HEK293 (cell line): ENCODE results near the gene PYCARD.

ENCODE experiments used
- ELK4 ChIP-seq: IDR thresholded peaks from 2 replicates; pipeline ENCODE4 v1.6.1; 2011; ENCODE audit warnings: mild to moderate bottlenecking, low read depth, low read length, borderline replicate concordance
- GLIS2 ChIP-seq: fragments of 450-650 bp; formaldehyde crosslinking; IDR thresholded peaks from 2 replicates; pipeline ENCODE4 v1.5.1; 2016; ENCODE audit warnings: missing biosample characterization, missing genetic modification characterization
- IKZF3 ChIP-seq: fragments of 450-650 bp; IDR thresholded peaks from 2 replicates; pipeline ENCODE4 v1.5.0; 2018; ENCODE audit warnings: missing biosample characterization, mild to moderate bottlenecking, missing genetic modification characterization, moderate library complexity
- KLF1 ChIP-seq: fragments of 450-650 bp; formaldehyde crosslinking; IDR thresholded peaks from 2 replicates; pipeline ENCODE4 v1.5.1; 2016; ENCODE audit warnings: missing biosample characterization, missing genetic modification characterization
- PBX3 ChIP-seq: sonication (generic); formaldehyde crosslinking; IDR thresholded peaks from 2 replicates; pipeline ENCODE4 v1.8.1; 2022; ENCODE audit warnings: mild to moderate bottlenecking, moderate library complexity, missing genetic modification reagents
- PRDM10 ChIP-seq: fragments of 450-650 bp; formaldehyde crosslinking; IDR thresholded peaks from 2 replicates; pipeline ENCODE4 v1.5.1; 2016; ENCODE audit warnings: missing biosample characterization, missing genetic modification characterization
- REPIN1 ChIP-seq: fragments of 450-650 bp; formaldehyde crosslinking; IDR thresholded peaks from 2 replicates; pipeline ENCODE4 v1.5.1; 2017; ENCODE audit warnings: missing biosample characterization, missing genetic modification characterization, low read depth
- TSHZ1 ChIP-seq: fragments of 450-650 bp; formaldehyde crosslinking; IDR thresholded peaks from 2 replicates; pipeline ENCODE4 v1.5.1; 2016; ENCODE audit warnings: missing biosample characterization, missing genetic modification characterization, borderline replicate concordance
- ZBTB26 ChIP-seq: fragments of 450-650 bp; formaldehyde crosslinking; optimal IDR thresholded peaks from 2 replicates; pipeline ENCODE3; 2016; ENCODE audit warnings: missing biosample characterization, mild to moderate bottlenecking, missing genetic modification characterization
- ZBTB49 ChIP-seq: fragments of 450-650 bp; formaldehyde crosslinking; IDR thresholded peaks from 2 replicates; pipeline ENCODE4 v1.5.1; 2016; ENCODE audit warnings: missing biosample characterization, missing genetic modification characterization, low read depth
- ZFP3 ChIP-seq: fragments of 450-650 bp; formaldehyde crosslinking; IDR thresholded peaks from 2 replicates; pipeline ENCODE4 v1.5.1; 2016; ENCODE audit warnings: low read depth, missing biosample characterization, missing genetic modification characterization
- ZNF16 ChIP-seq: fragments of 450-650 bp; formaldehyde crosslinking; IDR thresholded peaks from 2 replicates; pipeline ENCODE4 v1.5.1; 2016; ENCODE audit warnings: low read depth, missing biosample characterization, missing genetic modification characterization
- ZNF341 ChIP-seq: fragments of 450-650 bp; formaldehyde crosslinking; IDR thresholded peaks from 2 replicates; pipeline ENCODE4; 2016; ENCODE audit warnings: low read depth, missing biosample characterization, missing genetic modification characterization
- ZNF423 ChIP-seq: fragments of 450-650 bp; formaldehyde crosslinking; IDR thresholded peaks from 2 replicates; pipeline ENCODE4 v1.5.1; 2016; ENCODE audit warnings: missing biosample characterization, missing genetic modification characterization
- ZNF530 ChIP-seq: fragments of 450-650 bp; formaldehyde crosslinking; IDR thresholded peaks from 2 replicates; pipeline ENCODE4 v1.5.1; 2016; ENCODE audit warnings: low read depth, missing biosample characterization, missing genetic modification characterization
- ZNF658 ChIP-seq: fragments of 450-650 bp; formaldehyde crosslinking; IDR thresholded peaks from 2 replicates; pipeline ENCODE4; 2016; ENCODE audit warnings: missing biosample characterization, missing genetic modification characterization
- ZNF660 ChIP-seq: fragments of 450-650 bp; IDR thresholded peaks from 2 replicates; pipeline ENCODE4 v1.5.1; 2018; ENCODE audit warnings: missing biosample characterization, mild to moderate bottlenecking, missing genetic modification characterization
- ZNF677 ChIP-seq: fragments of 450-650 bp; IDR thresholded peaks from 2 replicates; pipeline ENCODE4 v1.5.0; 2018; ENCODE audit warnings: missing biosample characterization, mild to moderate bottlenecking, missing genetic modification characterization, moderate library complexity
- ZNF747 ChIP-seq: fragments of 450-650 bp; formaldehyde crosslinking; IDR thresholded peaks from 2 replicates; pipeline ENCODE4 v1.5.1; 2016; ENCODE audit warnings: missing biosample characterization, missing genetic modification characterization
- ZNF792 ChIP-seq: fragments of 450-650 bp; formaldehyde crosslinking; IDR thresholded peaks from 2 replicates; pipeline ENCODE4 v1.5.1; 2016; ENCODE audit warnings: missing biosample characterization, missing genetic modification characterization
- ZSCAN4 ChIP-seq: fragments of 450-650 bp; formaldehyde crosslinking; IDR thresholded peaks from 2 replicates; pipeline ENCODE4 v1.5.1; 2017; ENCODE audit warnings: missing biosample characterization, missing genetic modification characterization
- ZXDB ChIP-seq: fragments of 450-650 bp; formaldehyde crosslinking; IDR thresholded peaks from 2 replicates; pipeline ENCODE4 v1.5.1; 2016; ENCODE audit warnings: missing biosample characterization, missing genetic modification characterization

The PYCARD gene

GRCh38 chr16:31215287-31216162 is 13.0 kb upstream of the PYCARD start (continued):
- TF ChIP-seq TSHZ1 (tag by site-specific recombination), result no peak; the same call in 1 of the 2 replicates
- peak; percentile 99 for TF ChIP-seq PRDM10 (tag by site-specific recombination)
- no peak for TF ChIP-seq ZNF658 (tag by site-specific recombination)
- no peak for TF ChIP-seq ZNF530 (tag by site-specific recombination)
- TF ChIP-seq ELK4, result no peak
- TF ChIP-seq ZNF747, result no peak
- TF ChIP-seq ZFP3 (tag by site-specific recombination), result no peak
- TF ChIP-seq IKZF3 (tag by site-specific recombination), result peak; percentile 61; the same call in 1 of the 2 replicates
- TF ChIP-seq PBX3 (CRISPR knock-in tag), result 0 out of 2 replicates have a peak, but pooled peaks have one; percentile 59
- no peak for TF ChIP-seq ZBTB49 (tag by site-specific recombination)
- TF ChIP-seq REPIN1, result no peak
- no peak for TF ChIP-seq ZNF792
- TF ChIP-seq ZNF660, result no peak
- TF ChIP-seq ZNF677 (tag by site-specific recombination), result no peak
- TF ChIP-seq ZBTB26 (tag by site-specific recombination), result peak; percentile 76
- TF ChIP-seq ZXDB, result peak; percentile 96
- TF ChIP-seq ZNF16 (tag by site-specific recombination), result no peak
- TF ChIP-seq GLIS2 (tag by site-specific recombination), result peak; percentile 50; the same call in 1 of the 2 replicates
- peak; percentile 65; the same call in 1 of the 2 replicates for TF ChIP-seq ZNF423 (tag by site-specific recombination)
- peak; percentile 28; the same call in 1 of the 2 replicates for TF ChIP-seq ZSCAN4 (tag by site-specific recombination)
- peak; percentile 99 for TF ChIP-seq KLF1 (tag by site-specific recombination)
- no peak for TF ChIP-seq ZNF341 (tag by site-specific recombination)
